HEK293 (cell line): ENCODE measurements around the gene NPPA.

ENCODE experiments used
- EGR2 ChIP-seq: fragments of 450-650 bp; formaldehyde crosslinking; IDR thresholded peaks from 2 replicates; pipeline ENCODE4 v1.5.1; 2016; ENCODE audit warnings: low read depth, missing biosample characterization, missing genetic modification characterization
- ZBTB1 ChIP-seq: fragments of 450-650 bp; formaldehyde crosslinking; IDR thresholded peaks from 2 replicates; pipeline ENCODE4 v1.5.1; 2016; ENCODE audit warnings: missing biosample characterization, missing genetic modification characterization
- TF ChIP-seq, protein P1 (sequence below): fragments of 450-650 bp; formaldehyde crosslinking; IDR thresholded peaks from 2 replicates; pipeline ENCODE4 v1.5.1; 2016; ENCODE audit warnings: missing biosample characterization, missing genetic modification characterization
- TF ChIP-seq, protein P2 (sequence below): fragments of 450-650 bp; formaldehyde crosslinking; IDR thresholded peaks from 2 replicates; pipeline ENCODE4 v1.5.1; 2016; ENCODE audit warnings: missing biosample characterization, missing genetic modification characterization
- TF ChIP-seq, protein P3 (sequence below): fragments of 450-650 bp; formaldehyde crosslinking; IDR thresholded peaks from 2 replicates; pipeline ENCODE4 v1.5.1; 2016; ENCODE audit warnings: missing biosample characterization, missing genetic modification characterization

DNA sequence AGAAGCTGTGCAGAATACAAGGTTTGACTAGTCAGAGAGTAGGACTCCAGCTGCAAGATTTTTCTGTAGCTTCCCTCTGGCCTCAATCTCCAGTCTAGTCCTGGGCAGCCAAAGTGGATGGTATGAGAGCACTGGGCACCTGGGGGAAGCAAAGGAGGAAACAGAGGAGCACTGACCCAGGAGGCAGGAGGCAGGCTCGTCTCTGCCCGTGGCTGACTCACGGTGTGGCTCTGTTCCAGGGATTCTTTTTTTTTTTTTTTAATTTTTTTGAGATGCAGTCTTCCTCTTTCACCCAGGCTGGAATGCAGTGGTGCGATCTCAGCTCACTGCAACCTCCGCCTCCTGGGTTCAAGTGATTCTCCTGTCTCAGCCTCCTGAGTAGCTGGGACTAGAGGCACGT is 15.3 kb upstream of the NPPA start:
- TF ChIP-seq, protein P1, sequence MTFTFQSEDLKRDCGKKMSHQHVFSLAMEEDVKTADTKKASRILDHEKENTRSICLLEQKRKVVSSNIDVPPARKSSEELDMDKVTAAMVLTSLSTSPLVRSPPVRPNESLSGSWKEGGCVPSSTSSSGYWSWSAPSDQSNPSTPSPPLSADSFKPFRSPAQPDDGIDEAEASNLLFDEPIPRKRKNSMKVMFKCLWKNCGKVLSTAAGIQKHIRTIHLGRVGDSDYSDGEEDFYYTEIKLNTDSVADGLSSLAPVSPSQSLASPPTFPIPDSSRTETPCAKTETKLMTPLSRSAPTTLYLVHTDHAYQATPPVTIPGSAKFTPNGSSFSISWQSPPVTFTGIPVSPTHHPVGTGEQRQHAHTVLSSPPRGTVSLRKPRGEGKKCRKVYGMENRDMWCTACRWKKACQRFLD: no peak
- TF ChIP-seq, protein P2, sequence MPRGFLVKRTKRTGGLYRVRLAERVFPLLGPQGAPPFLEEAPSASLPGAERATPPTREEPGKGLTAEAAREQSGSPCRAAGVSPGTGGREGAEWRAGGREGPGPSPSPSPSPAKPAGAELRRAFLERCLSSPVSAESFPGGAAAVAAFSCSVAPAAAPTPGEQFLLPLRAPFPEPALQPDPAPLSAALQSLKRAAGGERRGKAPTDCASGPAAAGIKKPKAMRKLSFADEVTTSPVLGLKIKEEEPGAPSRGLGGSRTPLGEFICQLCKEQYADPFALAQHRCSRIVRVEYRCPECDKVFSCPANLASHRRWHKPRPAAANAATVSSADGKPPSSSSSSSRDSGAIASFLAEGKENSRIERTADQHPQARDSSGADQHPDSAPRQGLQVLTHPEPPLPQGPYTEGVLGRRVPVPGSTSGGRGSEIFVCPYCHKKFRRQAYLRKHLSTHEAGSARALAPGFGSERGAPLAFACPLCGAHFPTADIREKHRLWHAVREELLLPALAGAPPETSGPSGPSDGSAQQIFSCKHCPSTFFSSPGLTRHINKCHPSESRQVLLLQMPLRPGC (tag by site-specific recombination): no peak
- TF ChIP-seq, protein P3, sequence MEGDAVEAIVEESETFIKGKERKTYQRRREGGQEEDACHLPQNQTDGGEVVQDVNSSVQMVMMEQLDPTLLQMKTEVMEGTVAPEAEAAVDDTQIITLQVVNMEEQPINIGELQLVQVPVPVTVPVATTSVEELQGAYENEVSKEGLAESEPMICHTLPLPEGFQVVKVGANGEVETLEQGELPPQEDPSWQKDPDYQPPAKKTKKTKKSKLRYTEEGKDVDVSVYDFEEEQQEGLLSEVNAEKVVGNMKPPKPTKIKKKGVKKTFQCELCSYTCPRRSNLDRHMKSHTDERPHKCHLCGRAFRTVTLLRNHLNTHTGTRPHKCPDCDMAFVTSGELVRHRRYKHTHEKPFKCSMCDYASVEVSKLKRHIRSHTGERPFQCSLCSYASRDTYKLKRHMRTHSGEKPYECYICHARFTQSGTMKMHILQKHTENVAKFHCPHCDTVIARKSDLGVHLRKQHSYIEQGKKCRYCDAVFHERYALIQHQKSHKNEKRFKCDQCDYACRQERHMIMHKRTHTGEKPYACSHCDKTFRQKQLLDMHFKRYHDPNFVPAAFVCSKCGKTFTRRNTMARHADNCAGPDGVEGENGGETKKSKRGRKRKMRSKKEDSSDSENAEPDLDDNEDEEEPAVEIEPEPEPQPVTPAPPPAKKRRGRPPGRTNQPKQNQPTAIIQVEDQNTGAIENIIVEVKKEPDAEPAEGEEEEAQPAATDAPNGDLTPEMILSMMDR: no peak
- TF ChIP-seq ZBTB1 (no peak), EGR2 (tag by site-specific recombination) (no peak)
